ENCODE data around the gene TRAF1.

TRAF1 gene

GRCh38 chr9:120857902-120858301, 68.7 kb downstream of the TRAF1 start:
- H3K9ac ChIP-seq (ENCODE audit: low read depth, low read length): no peak overlapping the region
- H3K9me3 ChIP-seq (replicated peaks; ENCODE audit: low read length): no peaks in the 10 kb centered on the region
- no peaks in the 10 kb centered on the region for H3K4me1 ChIP-seq (ENCODE audit: control insufficient read depth, insufficient read depth, low read length)
- no peaks in the 10 kb centered on the region for H3K27me3 ChIP-seq (ENCODE audit: control insufficient read depth, insufficient read depth, low read length)
- H3K4me2 ChIP-seq (ENCODE audit: low read length): no peak overlapping the region
- H3K36me3 ChIP-seq (ENCODE audit: insufficient read depth, low read length): peaks cover 59% of the 10 kb centered on the region
- no peak overlapping the region for H3K4me3 ChIP-seq (ENCODE audit: low read length)

DNA sequence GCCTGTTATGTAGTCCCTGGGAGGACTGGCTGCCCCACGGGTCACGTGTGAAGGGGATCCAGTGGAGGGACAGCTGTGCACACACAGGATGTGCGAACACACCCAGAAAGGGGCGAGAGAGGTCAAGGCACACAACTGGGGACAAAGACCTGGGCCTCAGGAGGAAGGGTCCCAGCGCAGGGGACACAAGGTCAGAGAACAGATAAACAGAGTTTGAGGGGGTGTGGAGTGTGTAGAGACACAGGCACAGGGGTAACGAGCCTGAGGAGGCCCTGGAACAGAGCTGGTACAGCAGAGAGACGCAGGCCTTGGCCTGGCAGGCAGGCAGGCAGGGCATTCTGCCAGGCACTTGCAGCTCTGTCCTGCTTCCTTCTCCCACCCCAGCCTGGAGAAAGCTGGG, 69.1 kb downstream of the TRAF1 start:
- Histone ChIP-seq H3K4me2 (ENCODE audit: low read length) (no peak overlapping the region), H3K4me1 (ENCODE audit: control insufficient read depth, insufficient read depth, low read length) (no peaks in the 10 kb centered on the region), H3K9me3 (replicated peaks; ENCODE audit: low read length) (no peaks in the 10 kb centered on the region), H3K4me3 (ENCODE audit: low read length) (no peak overlapping the region), H3K36me3 (ENCODE audit: insufficient read depth, low read length) (peaks cover 57% of the 10 kb centered on the region), H3K9ac (ENCODE audit: low read depth, low read length) (no peak overlapping the region), H3K27me3 (ENCODE audit: control insufficient read depth, insufficient read depth, low read length) (no peaks in the 10 kb centered on the region)

GRCh38 chr9:120856700-120857099, 69.9 kb downstream of the TRAF1 start:
- no peaks in the 10 kb centered on the region for H3K27me3 ChIP-seq (ENCODE audit: control insufficient read depth, insufficient read depth, low read length)
- no peak overlapping the region for H3K4me3 ChIP-seq (ENCODE audit: low read length)
- no peaks in the 10 kb centered on the region for H3K9me3 ChIP-seq (replicated peaks; ENCODE audit: low read length)
- H3K4me1 ChIP-seq (ENCODE audit: control insufficient read depth, insufficient read depth, low read length): no peaks in the 10 kb centered on the region
- H3K4me2 ChIP-seq (ENCODE audit: low read length): no peak overlapping the region
- H3K36me3 ChIP-seq (ENCODE audit: insufficient read depth, low read length): peaks cover 52% of the 10 kb centered on the region
- no peak overlapping the region for H3K9ac ChIP-seq (ENCODE audit: low read depth, low read length)

GRCh38 chr9:120855827-120856670, 70.5 kb downstream of the TRAF1 start:
- Histone ChIP-seq H3K4me1 (ENCODE audit: control insufficient read depth, insufficient read depth, low read length) (no peaks in the 10 kb centered on the region), H3K9ac (ENCODE audit: low read depth, low read length) (no peak overlapping the region), H3K36me3 (ENCODE audit: insufficient read depth, low read length) (peaks cover 45% of the 10 kb centered on the region)

GRCh38 chr9:120854596-120855327, 71.8 kb downstream of the TRAF1 start:
- Histone ChIP-seq H3K4me3 (ENCODE audit: low read length) (no peak overlapping the region), H3K9ac (ENCODE audit: low read depth, low read length) (no peak overlapping the region), H3K4me2 (ENCODE audit: low read length) (no peak overlapping the region), H3K36me3 (ENCODE audit: insufficient read depth, low read length) (peaks cover 33% of the 10 kb centered on the region), H3K4me1 (ENCODE audit: control insufficient read depth, insufficient read depth, low read length) (no peaks in the 10 kb centered on the region), H3K9me3 (replicated peaks; ENCODE audit: low read length) (no peaks in the 10 kb centered on the region), H3K27me3 (ENCODE audit: control insufficient read depth, insufficient read depth, low read length) (no peaks in the 10 kb centered on the region)

More at GRCh38 chr9:120855827-120856670, 70.5 kb downstream of the TRAF1 start:
- H3K27me3 ChIP-seq (ENCODE audit: control insufficient read depth, insufficient read depth, low read length): no peaks in the 10 kb centered on the region
- no peak overlapping the region for H3K4me2 ChIP-seq (ENCODE audit: low read length)
- H3K9me3 ChIP-seq (replicated peaks; ENCODE audit: low read length): no peaks in the 10 kb centered on the region
- no peak overlapping the region for H3K4me3 ChIP-seq (ENCODE audit: low read length)

- Histone ChIP-seq H3K4me3 (ENCODE audit: low read length) (no peak overlapping the region), H3K9ac (ENCODE audit: low read depth, low read length) (no peak overlapping the region)
Measured at GRCh38 chr9:120853198-120853597, 73.4 kb downstream of the TRAF1 start.

More at GRCh38 chr9:120853198-120853597, 73.4 kb downstream of the TRAF1 start:
- Histone ChIP-seq H3K9me3 (replicated peaks; ENCODE audit: low read length) (no peaks in the 10 kb centered on the region), H3K36me3 (ENCODE audit: insufficient read depth, low read length) (peaks cover 25% of the 10 kb centered on the region), H3K4me2 (ENCODE audit: low read length) (no peak overlapping the region), H3K4me1 (ENCODE audit: control insufficient read depth, insufficient read depth, low read length) (no peaks in the 10 kb centered on the region), H3K27me3 (ENCODE audit: control insufficient read depth, insufficient read depth, low read length) (no peaks in the 10 kb centered on the region)

All from skeletal muscle satellite cell (primary cell).